Panc1 (cell line): ENCODE data around the gene CREB3. TPM values are rescaled to one million over a fixed set of nuclear protein-coding genes. Genes with fewer than 3 reads are reported as not detected.

Experiments
- ATAC-seq: fragments of 200-7000 bp; cut with Tn5 transposase; 2 replicates; pipeline ENCODE4 v1.9.1; 2020; ENCODE audit warnings: mild to moderate bottlenecking, moderate library complexity
- BruUV-seq: library from RNA; stranded (reverse); fragments of 400-500 nt; replicated peaks from 2 replicates; lab custom pipeline; 2021; lab: Mats Ljungman, UMichigan
- CTCF ChIA-PET: fragments of 300-600 bp; sonication (Branson Sonifier 250); formaldehyde crosslinking; loops from one replicate; lab custom pipeline; 2022; ENCODE audit warnings: antibody characterized with exemption; lab: Charles Lee
- POLR2A ChIA-PET: fragments of 300-600 bp; sonication (Branson Sonifier 250); formaldehyde crosslinking; loops from one replicate; lab custom pipeline; 2022; ENCODE audit warnings: antibody characterized with exemption; lab: Charles Lee
- DNase-seq: peaks from one replicate; pipeline ENCODE4 v3.0.0-alpha.2; 2010; ENCODE audit warnings: low read depth, low spot score
- H3K27ac ChIP-seq: 2 replicates; pipeline ENCODE4 v1.5.1; 2011; ENCODE audit warnings: mild to moderate bottlenecking, low read length, inconsistent platforms
- H3K27me3 ChIP-seq: fragments of 200-500 bp; sonication (Bioruptor generic); 2 replicates; pipeline ENCODE4 v1.6.0; 2014; ENCODE audit warnings: low read length, inconsistent platforms; ENCODE audit not compliant: control insufficient read depth, insufficient read depth
- H3K36me3 ChIP-seq: fragments of 200-500 bp; sonication (Bioruptor generic); 2 replicates; pipeline ENCODE4 v1.5.1; 2014; ENCODE audit warnings: inconsistent platforms, mild to moderate bottlenecking, low read length, moderate library complexity; ENCODE audit not compliant: control insufficient read depth, insufficient read depth
- H3K4me1 ChIP-seq: 2 replicates; pipeline ENCODE4 v1.5.1; 2011; ENCODE audit warnings: inconsistent platforms, mild to moderate bottlenecking, low read length, moderate library complexity; ENCODE audit not compliant: control insufficient read depth, insufficient read depth
- H3K4me3 ChIP-seq, 2 experiments: 2 replicates each; pipeline ENCODE4 v1.5.1; 2011 to 2012; ENCODE audit warnings: low read depth in 2 of 2, low read length in 2 of 2, mild to moderate bottlenecking in 2 of 2, inconsistent platforms in 1 of 2, moderate library complexity in 1 of 2
- H3K9me3 ChIP-seq: fragments of 200-500 bp; sonication (Bioruptor generic); 2 replicates; pipeline ENCODE4 v1.5.1; 2014; ENCODE audit warnings: low read depth, mild to moderate bottlenecking, inconsistent platforms, low read length, moderate library complexity; ENCODE audit not compliant: control insufficient read depth, insufficient read depth
- CTCF ChIP-seq: fragments of 450-650 bp; IDR thresholded peaks from 2 replicates; pipeline ENCODE4 v1.5.1; 2017; ENCODE audit warnings: mild to moderate bottlenecking
- POLR2AphosphoS5 ChIP-seq: IDR thresholded peaks from 2 replicates; pipeline ENCODE4 v1.6.1; 2012; ENCODE audit warnings: mild to moderate bottlenecking, low read depth, low read length, moderate library complexity
- SIN3A ChIP-seq: IDR thresholded peaks from 2 replicates; pipeline ENCODE4 v1.6.1; 2012; ENCODE audit warnings: low read depth, mild to moderate bottlenecking, low read length, moderate library complexity, borderline replicate concordance; ENCODE audit not compliant: insufficient read depth
- TCF7L2 ChIP-seq: IDR thresholded peaks from 2 replicates; pipeline ENCODE4 v1.6.1; 2011; ENCODE audit warnings: mild to moderate bottlenecking, low read depth, low read length, inconsistent platforms
- in situ Hi-C: cut with HindIII; loops from 2 replicates; pipeline ENCODE4 v1.10.0; 2016; ENCODE audit warnings: low sequenced_read_pairs, low pct_unique_long_range_greater_than_20kb
- intact Hi-C: fragments of 100-400 bp; cut with micrococcal nuclease; formaldehyde crosslinking; loops from one replicate; pipeline ENCODE4 v1.10.0; 2022; ENCODE audit not compliant: unreplicated experiment
- total RNA-seq: library from RNA; stranded (reverse); gene quantifications from one replicate; pipeline ENCODE4 v1.2.1, GENCODE V29; 2021; ENCODE audit not compliant: unreplicated experiment
- TF ChIP-seq, protein P1 (sequence below), 2 experiments: IDR thresholded peaks; 2 replicates each; pipeline ENCODE4 v1.6.1; 2011 to 2012; ENCODE audit warnings: low read depth in 2 of 2, control low read depth in 1 of 2, low read length in 1 of 2, mild to moderate bottlenecking in 1 of 2, moderate library complexity in 1 of 2; ENCODE audit not compliant: insufficient read depth in 1 of 2

Gene CREB3
- total RNA-seq, 1 experiment from 2014 or later, result 67.0 TPM

- Histone ChIP-seq H3K27ac (peak overlapping the region; percentile 88), H3K4me1 (peaks cover 22% of the 10 kb centered on the region), H3K4me3 (peak overlapping the region; percentile 75 to 92), H3K27me3 (no peaks in the 10 kb centered on the region), H3K36me3 (no peaks in the 10 kb centered on the region), H3K9me3 (no peaks in the 10 kb centered on the region)
- ATAC-seq (peak; percentile 85), DNase-seq (no peak)
- no TSS peak for BruUV-seq
- intact Hi-C loops, result no loop called here
- in situ Hi-C loops, result no loop called here
- CTCF ChIA-PET, result interaction anchor here (0.5 to 1.0 kb wide), 4 partner anchors 10 to 70 kb away, joined by 3 to 10 read pairs (median 4); no protein-coding TSS in a partner anchor
- TF ChIP-seq SIN3A, result no peak
- TF ChIP-seq POLR2AphosphoS5, result no peak; the same call in 1 of the 2 replicates
- no peak for TF ChIP-seq CTCF
- no peak for TF ChIP-seq TCF7L2
- TF ChIP-seq, protein P1, sequence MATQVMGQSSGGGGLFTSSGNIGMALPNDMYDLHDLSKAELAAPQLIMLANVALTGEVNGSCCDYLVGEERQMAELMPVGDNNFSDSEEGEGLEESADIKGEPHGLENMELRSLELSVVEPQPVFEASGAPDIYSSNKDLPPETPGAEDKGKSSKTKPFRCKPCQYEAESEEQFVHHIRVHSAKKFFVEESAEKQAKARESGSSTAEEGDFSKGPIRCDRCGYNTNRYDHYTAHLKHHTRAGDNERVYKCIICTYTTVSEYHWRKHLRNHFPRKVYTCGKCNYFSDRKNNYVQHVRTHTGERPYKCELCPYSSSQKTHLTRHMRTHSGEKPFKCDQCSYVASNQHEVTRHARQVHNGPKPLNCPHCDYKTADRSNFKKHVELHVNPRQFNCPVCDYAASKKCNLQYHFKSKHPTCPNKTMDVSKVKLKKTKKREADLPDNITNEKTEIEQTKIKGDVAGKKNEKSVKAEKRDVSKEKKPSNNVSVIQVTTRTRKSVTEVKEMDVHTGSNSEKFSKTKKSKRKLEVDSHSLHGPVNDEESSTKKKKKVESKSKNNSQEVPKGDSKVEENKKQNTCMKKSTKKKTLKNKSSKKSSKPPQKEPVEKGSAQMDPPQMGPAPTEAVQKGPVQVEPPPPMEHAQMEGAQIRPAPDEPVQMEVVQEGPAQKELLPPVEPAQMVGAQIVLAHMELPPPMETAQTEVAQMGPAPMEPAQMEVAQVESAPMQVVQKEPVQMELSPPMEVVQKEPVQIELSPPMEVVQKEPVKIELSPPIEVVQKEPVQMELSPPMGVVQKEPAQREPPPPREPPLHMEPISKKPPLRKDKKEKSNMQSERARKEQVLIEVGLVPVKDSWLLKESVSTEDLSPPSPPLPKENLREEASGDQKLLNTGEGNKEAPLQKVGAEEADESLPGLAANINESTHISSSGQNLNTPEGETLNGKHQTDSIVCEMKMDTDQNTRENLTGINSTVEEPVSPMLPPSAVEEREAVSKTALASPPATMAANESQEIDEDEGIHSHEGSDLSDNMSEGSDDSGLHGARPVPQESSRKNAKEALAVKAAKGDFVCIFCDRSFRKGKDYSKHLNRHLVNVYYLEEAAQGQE (IDR thresholded peaks at IDR 0.05; ENCODE audit: insufficient read depth in 1 of 2, low read depth in 2 of 2, low read length in 1 of 2), result no peak
- POLR2A ChIA-PET, result interaction anchor here (0.6 to 1.1 kb wide), 2 partner anchors 20 to 267 kb away, joined by 4 to 9 read pairs; no protein-coding TSS in a partner anchor
Measured at GRCh38 chr9:35757226-35757891, 24.9 kb downstream of the CREB3 start.

DNA sequence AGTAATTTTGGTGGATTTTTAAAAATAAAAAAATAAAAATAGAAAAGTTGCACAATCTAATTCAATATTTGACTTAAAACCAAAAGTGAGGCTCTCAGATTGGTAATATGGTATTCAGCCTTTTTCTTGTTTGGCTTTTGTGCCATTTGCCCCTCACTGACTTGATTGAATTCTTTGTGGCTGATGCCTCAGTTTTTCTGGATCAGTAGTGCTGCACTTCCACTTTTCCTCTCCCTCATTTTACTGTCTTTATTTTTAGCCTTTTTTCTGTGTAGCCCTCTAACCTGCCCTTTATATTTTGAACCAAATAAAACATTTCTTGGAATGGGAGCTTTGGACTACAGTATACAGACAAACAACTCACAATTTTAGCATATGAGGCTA lies 25.4 kb downstream of the CREB3 start:
- Histone ChIP-seq H3K4me1 (peaks cover 22% of the 10 kb centered on the region), H3K4me3 (peak overlapping the region; percentile 75 to 92), H3K27ac (peak overlapping the region; percentile 88), H3K36me3 (no peaks in the 10 kb centered on the region), H3K27me3 (no peaks in the 10 kb centered on the region), H3K9me3 (no peaks in the 10 kb centered on the region)
- DNase-seq (no peak), ATAC-seq (no peak)
- in situ Hi-C loops (no loop called here), intact Hi-C loops (no loop called here)
- POLR2A ChIA-PET, result no interaction called here
- TF ChIP-seq TCF7L2 (no peak), CTCF (no peak), POLR2AphosphoS5 (no peak), SIN3A (no peak)
- TF ChIP-seq, protein P1 (IDR thresholded peaks at IDR 0.05; ENCODE audit: insufficient read depth in 1 of 2, low read depth in 2 of 2, low read length in 1 of 2), result no peak
- no TSS peak for BruUV-seq
- CTCF ChIA-PET, result interaction anchor here (0.5 kb wide), 1 partner anchor 10 kb away, joined by 3 read pairs; no protein-coding TSS in a partner anchor
